HG02623 (cell line): ENCODE data around the gene PAX9.
"Not testable (repeated sequence)": the region's sequence is repeated elsewhere in the genome, so short reads cannot be mapped to it uniquely, and the experiment has no call there.

Experiments used
- ATAC-seq: cut with Tn5 transposase; IDR thresholded peaks from one replicate; pipeline ENCODE4 v1.9.1; 2021; ENCODE audit warnings: moderate library complexity; ENCODE audit not compliant: unreplicated experiment

Gene PAX9

DNA sequence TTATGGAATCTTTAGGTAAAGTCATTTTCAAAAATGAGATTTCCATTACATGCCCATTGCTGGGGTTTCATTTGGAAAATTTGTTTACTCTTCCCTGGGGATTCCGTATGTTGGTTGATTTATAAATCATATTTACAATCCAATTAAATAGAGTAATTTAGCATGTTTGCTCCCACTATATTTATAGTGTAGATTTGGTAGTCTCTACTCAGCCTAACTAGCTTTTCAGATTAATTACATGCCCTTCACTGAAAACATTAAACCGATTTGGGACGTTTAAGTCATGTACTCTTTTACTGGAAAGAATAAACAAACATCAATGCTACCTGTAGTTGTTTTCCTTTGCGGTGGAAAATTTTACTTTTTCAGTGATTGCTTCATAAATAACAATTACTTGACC is 10.4 kb downstream of the PAX9 start:
- ATAC-seq, result no peak

DNA sequence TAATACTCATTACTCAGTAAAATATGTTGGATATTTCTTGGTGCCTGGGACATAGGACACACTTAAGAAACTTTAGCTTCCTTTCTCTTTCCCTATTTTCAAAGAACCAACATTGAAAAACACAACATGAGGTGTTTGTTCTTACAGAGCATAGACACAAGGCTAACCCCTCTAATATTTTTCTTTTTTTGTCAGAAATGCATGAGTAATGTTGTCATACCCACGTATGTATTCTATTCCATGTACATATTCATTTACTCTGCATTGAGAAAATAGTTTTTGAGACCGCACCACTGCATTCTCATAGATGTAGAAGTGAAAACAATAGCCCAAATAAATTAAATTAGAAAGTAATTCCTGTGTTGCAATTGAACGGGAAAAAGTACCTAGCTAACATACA is 13.0 kb downstream of the PAX9 start:
- no peak for ATAC-seq

DNA sequence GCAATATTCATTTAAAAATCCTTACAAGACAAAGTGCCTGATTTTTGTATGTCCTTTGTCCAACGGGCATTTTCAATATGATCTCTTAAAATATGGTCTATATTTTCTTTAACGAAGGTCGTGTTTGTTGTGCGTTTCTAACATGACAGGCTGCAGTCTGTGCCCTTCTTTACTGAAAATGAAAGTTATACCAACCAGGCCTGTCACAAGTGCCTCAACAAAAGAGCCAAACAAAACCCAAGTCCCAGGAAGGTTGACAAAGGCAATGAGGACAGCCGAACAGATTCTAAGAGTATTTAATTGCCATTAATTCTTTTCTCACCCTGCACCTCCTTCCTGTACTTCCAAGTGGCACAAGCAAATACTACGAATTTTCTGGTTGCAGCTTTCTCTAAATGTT is 13.9 kb downstream of the PAX9 start:
- ATAC-seq, result no peak

DNA sequence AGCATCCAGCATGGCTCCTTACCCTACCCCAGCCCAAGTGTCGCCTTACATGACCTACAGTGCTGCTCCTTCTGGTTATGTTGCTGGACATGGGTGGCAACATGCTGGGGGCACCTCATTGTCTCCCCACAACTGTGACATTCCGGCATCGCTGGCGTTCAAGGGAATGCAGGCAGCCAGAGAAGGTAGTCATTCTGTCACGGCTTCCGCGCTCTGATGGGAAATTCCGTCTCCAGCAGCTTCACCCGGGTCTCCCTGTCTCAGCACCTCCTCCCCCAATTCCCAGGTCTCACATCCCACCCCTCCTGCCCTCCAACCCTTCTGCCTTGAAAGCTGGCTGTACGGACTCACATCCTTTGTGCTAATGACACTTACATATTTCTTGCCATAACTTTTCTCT is 14.6 kb downstream of the PAX9 start:
- ATAC-seq, result no peak

DNA sequence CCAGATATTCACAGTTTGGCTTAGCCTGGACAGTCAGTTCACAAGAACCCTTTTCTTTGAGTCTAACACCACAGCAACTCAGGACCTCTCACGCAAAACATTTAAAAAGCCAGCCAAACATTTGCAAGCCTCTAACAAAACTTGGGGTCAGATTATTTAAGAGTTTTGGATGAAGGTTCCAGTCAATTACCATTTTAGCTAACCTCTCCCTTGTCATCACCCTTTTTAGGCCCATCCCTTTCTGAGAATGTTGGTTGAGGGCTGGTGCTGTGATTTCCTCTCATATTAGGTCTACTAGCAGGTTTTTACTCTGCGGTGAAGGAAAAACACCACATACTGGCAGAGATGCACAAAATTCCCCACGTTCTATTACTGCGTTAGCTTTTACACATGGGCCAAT is 20.7 kb downstream of the PAX9 start:
- no peak for ATAC-seq

DNA sequence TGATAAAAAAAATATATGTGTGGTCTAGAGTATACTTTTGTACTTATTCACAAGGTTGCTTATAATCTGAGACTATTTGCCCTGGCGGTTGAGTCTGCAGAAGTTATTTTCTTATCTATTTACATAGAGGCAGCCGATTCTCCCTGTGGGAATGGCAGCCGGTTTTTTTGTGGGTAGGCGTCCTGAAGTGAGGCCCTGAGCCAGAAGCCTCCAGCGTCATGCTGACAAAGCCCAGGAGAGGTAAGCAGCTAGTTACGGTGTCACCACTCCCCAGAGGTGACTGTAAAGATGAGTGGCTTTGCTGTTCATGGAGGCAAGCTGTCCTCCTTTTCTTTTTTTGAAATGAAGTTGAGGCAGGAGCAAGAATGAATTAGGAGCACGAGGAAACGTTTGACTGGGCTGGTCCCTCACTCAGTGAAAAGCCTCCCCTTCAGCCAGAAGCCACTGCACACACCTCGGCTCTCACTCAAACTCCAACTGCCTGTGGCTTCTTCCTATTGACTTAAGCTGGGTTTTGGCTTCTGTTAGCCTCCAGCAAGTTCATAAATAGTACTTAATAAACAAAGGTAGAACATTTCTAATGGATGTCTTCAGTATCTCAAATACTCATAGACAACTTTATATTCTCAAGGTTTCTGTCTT is 21.5 kb downstream of the PAX9 start:
- no peak for ATAC-seq

DNA sequence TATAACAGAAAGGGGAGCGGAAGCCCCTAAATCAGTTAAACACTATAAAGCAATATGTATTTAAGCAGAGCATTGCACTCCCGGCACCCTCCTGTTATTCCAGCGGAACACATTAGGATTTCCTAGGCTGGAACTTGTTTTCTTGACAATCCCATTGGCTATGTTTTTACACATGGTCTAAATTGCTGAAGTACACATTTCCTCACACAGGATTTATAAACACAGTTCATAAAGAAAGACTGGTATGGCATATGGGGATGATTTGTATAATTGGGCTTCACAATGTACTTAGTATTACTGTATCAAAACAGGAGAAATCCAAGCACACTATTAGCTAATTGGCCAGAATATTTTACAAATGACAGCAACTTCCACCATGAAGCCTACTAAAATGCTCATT is 23.3 kb downstream of the PAX9 start:
- ATAC-seq, result no peak

DNA sequence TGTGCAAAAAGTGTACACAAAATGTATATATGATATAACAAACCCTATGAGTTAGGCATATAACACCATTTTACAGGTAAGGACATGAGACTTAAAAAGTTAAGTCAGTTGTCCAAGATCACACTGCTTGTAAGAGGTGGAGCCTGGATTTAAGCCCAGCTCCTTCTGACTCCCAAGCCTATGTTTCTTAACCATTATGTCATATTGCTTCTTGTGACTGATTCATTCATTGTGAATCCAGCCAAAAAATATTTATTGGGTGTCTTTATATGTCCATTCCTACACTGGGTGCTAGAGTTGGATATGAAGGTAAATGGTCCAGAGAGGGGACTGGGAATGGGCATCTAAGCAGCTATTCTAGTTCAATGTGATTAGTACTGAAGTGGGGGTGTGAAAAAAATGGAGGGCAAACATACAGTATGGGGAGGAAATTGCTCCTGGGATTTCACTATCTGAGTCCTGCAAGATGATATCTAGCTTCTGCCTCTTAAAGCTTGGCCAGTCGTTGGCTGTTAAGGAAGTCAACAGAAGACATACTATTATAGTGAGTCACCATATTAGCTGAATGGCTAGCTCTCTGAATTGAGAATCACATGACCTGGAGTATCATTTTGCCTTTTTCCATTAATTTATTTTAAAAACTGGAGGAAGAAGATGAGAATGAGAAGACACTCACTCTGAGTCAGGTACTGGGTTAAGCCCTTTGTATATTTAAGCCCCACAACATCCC is 28.8 kb downstream of the PAX9 start:
- no peak for ATAC-seq

DNA sequence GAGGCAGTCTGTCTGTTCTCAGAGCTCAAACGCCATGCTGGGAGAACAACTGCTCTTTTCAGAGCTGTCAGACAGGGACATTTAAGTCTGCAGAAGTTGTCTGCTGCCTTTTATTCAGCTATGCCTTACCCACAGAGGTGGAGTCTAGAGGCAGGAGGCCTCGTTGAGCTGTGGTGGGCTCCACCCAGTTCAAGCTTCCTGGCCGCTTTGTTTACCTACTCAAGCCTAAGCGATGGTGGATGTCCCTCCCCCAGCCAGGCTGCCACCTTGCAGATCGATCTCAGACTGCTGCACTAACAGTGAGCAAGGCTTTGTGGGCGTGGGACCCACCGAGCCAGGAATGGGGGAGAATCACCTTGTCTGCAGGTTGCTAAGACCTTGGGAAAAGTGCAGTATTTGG is 37.8 kb downstream of the PAX9 start:
- not testable (repeated sequence) for ATAC-seq

DNA sequence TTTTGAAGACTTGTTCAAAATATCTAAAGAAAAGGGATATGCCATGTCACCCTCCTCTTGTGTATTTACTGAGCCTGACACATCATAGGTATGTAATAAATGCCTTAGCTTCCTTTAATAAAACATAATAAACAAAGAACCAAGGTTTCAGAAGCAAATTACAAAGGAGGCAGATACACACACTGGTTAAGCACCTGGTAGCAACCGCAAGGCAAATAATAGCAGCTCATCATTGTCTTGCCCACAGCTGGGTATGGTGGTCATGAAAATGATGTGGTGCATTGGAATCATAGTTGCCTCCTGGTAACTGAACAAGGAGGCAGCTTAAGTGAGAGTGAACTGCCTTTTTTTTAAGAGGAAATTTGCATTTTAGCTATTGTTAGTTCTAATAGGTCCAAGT is 39.0 kb downstream of the PAX9 start:
- ATAC-seq, result no peak

DNA sequence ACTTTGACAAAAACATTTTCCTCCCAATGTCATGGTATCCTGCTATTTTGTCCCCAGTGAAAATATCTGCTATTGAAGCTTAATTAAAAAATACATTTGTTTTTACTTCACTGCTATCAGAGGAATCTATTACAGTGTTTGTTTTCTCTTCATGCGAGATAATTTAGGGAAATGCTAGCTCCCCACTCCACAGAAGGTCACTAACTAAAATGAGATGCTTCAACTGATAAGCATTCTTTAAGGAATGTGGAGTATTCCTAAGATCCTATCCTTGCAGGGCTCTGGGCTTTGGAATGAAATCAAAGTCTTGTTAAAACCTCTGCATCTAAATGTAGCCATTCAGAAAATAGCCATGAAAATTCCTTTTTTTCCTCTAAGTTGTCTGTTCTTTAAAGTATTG is 39.5 kb downstream of the PAX9 start:
- ATAC-seq, result no peak

DNA sequence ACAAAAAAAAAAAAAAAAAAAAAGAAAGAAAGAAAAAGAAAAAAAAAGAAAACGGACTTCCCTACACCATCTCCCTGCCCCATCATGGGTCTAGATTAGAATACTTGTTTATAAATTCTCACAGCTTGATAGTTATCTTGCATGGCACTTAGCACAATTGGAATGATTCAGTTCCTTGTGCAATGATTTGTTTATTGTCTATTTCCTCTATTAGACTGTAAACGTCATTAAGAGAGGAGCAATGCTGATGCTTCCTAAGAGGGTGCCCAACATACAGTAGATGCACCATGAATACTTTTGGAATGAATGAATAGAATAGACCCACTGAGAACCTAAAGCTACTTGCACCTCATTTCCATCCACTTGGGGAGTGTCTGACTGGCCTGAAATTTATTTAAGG is 40.8 kb downstream of the PAX9 start:
- no peak for ATAC-seq

DNA sequence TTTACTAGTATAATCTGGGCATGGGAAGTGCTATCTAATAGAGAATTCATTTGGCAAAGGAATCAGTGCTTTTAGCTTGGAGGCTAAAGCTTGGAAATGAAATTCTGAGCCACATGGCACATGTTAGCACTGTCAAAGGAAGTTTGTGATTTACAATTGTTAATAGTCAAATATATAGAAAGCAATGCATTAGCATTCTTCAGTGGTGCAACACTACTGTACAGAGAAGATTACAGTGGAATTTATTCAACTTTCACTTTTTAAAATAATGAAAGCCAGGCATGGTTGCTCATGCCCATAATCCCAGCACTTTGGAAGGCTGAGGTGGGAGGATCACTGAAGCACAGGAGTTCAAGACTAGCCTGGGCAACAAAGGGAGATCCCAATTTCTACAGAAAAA is 45.9 kb downstream of the PAX9 start:
- no peak for ATAC-seq

DNA sequence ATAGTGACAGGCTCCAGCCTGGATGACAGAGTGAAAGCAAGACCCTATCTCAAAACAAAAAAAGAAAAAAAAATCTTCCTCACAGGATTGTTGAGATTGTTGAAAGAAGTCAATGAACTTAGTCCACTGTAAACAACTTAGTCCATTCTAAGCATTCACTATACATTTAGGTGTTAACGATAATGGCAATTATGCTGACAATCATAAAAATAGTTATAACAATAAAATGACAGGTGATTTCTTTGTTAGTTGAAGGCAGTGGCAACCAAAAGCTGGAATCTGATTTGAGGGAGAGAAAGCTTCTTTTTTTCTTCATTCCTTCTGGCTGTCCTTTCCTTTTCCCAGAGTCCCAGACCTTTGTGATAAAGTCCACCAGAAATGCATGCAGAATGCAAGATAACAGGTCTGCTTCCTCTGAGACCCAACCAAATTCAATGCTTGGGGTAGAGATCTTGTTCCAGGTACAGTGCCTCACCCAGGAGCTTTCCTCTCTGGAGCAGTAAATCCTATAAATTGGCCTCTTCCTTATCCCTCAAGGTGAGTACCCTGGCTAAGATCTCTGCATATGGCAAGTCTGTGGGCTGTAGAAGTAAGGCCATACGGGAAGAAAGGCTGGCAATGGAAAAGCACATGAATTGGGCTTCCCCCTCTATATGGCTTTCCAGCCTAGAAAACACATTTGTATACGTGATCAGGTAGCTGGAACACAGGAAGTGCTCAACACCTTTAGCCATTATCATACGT is 52.5 kb downstream of the PAX9 start:
- ATAC-seq, result no peak

DNA sequence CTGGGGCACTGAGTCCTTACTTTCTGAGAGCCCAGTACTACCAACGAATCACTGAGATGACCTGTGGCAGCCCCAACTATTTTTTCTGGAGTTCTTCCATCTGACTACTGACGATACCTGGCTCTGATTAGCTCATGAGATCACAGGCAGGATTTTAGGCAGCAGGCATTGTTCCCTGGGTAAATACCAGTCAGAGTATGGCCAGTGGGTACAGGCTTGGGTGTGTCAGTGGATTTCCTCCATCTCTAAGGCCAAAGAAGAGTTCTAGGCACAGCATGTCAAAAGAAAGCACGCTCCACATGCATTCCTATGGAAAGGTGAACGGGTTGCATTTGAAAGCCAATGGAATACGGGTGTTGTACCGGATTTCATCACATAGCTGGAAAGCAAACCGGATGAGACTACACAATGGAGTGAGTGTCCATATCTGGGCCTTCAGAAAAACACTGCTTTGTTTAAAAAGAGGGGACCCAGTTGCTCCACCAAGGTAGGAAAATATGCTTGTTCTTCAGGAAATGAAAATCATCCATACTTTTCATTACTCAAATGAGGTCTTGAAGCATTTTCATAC is 55.0 kb downstream of the PAX9 start:
- no peak for ATAC-seq

DNA sequence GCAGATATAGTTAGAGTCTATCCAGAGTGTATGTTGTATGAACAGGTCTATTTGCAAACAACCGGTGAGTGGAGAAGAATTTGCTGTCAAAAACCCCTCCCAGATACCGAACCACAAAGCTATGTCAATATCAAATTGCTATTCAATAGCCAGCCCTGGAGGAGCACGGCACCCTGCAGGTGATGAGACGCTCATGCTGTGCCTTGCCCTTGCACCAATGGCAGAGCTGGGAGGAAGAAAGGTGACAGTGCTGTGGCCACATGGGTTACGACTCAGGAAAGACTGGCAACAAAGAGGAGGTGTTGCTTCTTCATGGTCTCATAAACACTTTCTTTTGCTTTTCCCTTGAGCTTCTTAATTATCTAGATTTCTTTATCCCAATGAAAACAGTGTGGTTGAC is 55.7 kb downstream of the PAX9 start:
- ATAC-seq, result no peak

DNA sequence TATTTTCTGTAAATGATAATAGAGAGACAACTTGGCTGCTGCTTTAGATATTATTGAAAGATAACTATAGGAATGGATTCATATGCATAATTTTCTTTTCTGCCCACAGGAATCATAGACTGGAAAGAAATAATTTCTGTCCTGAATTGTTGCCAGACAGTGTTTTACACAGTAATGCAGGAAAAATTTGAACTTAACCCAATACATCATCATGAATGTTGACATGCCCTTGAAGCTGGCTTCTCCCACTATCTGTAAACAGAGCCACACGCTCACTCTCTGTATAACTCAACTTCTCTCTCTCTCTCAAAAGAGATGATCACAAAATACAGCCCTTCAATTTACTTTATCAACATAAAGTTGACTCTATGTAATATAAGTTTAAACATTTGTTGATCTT is 56.6 kb downstream of the PAX9 start:
- no peak for ATAC-seq

DNA sequence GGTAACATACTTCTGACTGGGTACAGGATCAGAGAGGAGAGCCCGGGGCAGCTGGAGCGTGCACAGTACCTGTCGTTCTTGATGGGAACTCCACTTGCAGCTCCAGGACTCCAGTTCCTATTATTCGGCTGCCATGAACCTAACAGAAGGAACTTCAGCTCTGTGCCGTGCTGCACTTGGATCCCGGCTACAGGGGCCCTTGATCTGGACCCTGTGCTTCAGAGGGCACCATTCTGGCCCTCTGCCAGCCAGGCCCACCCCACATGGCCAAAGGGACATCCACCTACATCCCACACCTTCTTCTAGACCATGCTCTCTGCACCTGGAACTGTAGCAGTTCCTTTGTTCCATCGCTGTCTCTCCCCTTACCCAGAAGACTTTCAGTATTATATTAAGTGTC is 58.2 kb downstream of the PAX9 start:
- ATAC-seq, result no peak

DNA sequence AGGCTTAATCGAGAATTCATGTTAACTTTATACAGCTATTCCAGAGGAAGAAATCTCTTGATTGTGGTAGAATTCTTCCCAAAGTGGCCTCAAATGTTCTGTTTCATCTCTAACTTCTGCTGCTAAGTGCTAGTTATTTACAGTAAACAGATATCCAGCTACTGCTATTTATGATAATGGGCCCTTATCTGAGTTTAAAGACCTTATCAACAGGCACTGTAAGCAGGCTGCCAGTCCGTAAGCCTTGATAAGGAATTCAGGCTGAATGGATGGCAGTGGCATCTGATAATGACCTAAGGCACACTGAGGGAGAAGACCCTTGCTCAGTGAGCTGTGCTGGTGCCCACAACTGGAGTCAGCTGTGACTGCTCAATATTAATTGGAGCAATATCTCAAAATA is 59.0 kb downstream of the PAX9 start:
- ATAC-seq, result no peak

DNA sequence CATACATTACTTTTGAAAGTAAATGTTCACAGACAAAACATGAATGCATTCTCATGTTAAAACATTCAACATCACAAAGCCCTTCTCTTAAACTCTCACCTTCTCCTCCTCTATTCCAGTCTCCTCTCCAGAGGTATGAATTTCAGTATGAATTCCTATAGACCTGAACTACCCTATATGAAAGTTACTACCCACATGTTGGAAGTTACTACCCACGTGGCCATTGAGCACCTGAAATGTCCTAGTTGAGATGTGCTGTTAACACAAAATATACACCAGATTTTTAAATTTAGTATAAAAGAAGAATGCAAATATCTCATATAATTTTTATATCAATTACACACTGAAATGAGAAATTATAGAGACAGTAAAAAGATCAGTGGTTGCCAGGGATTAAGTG is 60.2 kb downstream of the PAX9 start:
- ATAC-seq, result no peak

DNA sequence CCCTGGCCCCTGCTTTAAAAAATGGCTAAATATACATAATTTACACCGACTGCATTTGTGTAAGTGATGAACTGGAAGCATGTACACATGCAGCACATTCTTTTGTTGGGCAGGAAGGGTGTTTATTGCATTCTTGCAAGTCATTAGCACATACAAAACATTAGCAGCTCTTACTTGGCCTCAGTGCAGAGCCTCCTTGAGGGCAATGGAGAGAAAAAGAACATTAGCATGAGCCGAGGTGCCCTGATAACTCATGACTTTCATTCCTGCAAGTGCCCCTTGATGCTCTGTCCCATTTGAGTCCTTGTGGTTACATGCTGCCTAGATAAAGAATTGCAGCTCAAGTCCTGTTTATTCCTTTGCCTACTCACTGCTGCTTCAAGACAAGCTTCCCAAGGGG is 61.9 kb downstream of the PAX9 start:
- no peak for ATAC-seq

DNA sequence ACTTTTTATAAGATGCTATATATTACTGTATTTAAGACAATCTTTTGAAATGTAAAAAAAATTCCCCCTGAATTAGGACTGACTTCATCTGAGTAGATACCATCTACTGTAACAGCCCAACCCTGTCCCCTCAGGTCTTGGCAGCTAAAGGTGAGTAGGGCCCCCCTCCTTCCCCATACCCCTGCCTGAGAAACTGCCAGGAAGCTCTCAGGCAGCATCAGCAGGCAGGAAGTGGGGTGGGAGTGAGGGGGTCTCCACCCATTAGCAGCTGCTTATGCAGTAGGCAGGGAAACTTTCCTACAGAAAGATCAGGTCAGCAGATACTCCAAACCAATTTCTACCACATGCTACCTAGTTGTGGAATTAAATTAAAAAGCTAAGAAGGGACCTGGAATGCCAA is 62.5 kb downstream of the PAX9 start:
- no peak for ATAC-seq
